Tibial nerve (tissue), 4 donors: Measurements from ENCODE around the gene NFIA. TPM values are rescaled to one million over a fixed set of nuclear protein-coding genes. Genes with fewer than 3 reads are reported as not detected.

Source experiments
- DNase-seq, 2 donors: peaks; one replicate each; pipeline ENCODE4 v3.0.0-alpha.2; 2019; ENCODE audit warnings: low spot score in 2 of 2
- H3K27ac ChIP-seq, 4 donors: fragments of 200-600 bp; sonication (generic) in 3 of 4; one replicate each; pipeline ENCODE4 v1.5.1; 2017 to 2019; ENCODE audit warnings: mild to moderate bottlenecking in 1 of 4
- H3K27me3 ChIP-seq, 2 donors: fragments of 200-600 bp; sonication (generic) in 1 of 2; one replicate each; pipeline versions ENCODE4 v1.5.1 to v1.6.0; 2017 to 2019
- H3K36me3 ChIP-seq, 3 donors: fragments of 200-600 bp; sonication (generic); one replicate each; pipeline ENCODE4 v1.5.1; 2018 to 2019
- H3K4me1 ChIP-seq, 4 donors: fragments of 200-600 bp; sonication (generic) in 3 of 4; one replicate each; pipeline ENCODE4 v1.5.1; 2017 to 2019
- H3K4me3 ChIP-seq, 4 donors: fragments of 200-600 bp; sonication (generic) in 3 of 4; one replicate each; pipeline ENCODE4 v1.5.1; 2017 to 2019; ENCODE audit warnings: mild to moderate bottlenecking in 1 of 4, moderate library complexity in 1 of 4
- H3K9me3 ChIP-seq, 4 donors: fragments of 200-600 bp; sonication (generic) in 3 of 4; one replicate each; pipeline ENCODE4 v1.5.1; 2017 to 2019
- EP300 ChIP-seq, 2 donors: sonication (generic); formaldehyde crosslinking; IDR thresholded peaks; one replicate each; pipeline ENCODE4 v1.6.1; 2017; ENCODE audit warnings: antibody characterized with exemption in 2 of 2, mild to moderate bottlenecking in 1 of 2
- POLR2A ChIP-seq, 2 donors: fragments of 450-650 bp; IDR thresholded peaks; one replicate each; pipeline ENCODE4 v1.6.1; 2017; ENCODE audit warnings: antibody characterized with exemption in 2 of 2, mild to moderate bottlenecking in 2 of 2, moderate library complexity in 2 of 2
- WGBS, 2 donors: methylation state at CpG; one replicate each; pipeline ENCODE4 v1.1.5; 2018; 5-methylcytosine and 5-hydroxymethylcytosine counted together
- total RNA-seq, 4 donors: library from RNA; depleted of rRNA; stranded (reverse); fragments of >200 nt; gene quantifications; one replicate each; pipeline ENCODE4 v1.1.0, GENCODE V29; 2016
- TF ChIP-seq, protein P1 (sequence below), 5 experiments: fragments of 200-600 bp in 3 of 5; fragments of 450-650 bp in 2 of 5; sonication (generic) in 3 of 5; IDR thresholded peaks; one replicate each; pipeline ENCODE4 v1.5.1; 2016 to 2019; ENCODE audit warnings: antibody characterized with exemption in 5 of 5, mild to moderate bottlenecking in 3 of 5, moderate library complexity in 2 of 5

Gene NFIA
- total RNA-seq, 4 donors from 2014 or later: 71.2 to 81.4 (median 75.7) TPM

DNA sequence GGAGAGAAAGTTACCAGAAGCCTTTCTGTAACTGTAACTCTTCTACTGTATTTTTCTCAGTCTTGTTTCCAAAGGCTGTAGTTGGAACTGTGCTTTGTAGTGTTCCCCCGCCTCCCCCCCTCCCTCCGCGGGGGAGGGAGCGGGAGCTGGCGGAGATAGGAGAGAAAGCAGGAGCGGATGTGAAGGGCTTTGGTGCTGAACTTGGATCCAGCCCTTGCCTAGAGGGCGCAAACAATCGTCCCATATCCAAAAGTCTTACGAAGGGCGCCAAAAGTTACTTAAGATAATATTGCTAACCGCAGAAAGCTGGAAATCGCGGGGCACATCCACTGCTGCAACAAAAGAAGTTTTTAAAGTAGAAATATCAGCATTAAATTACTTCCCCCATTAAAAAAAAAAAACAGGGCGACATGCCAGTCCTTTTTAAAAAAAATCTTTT is 2.4 kb upstream of the NFIA start:
- TF ChIP-seq, protein P1, sequence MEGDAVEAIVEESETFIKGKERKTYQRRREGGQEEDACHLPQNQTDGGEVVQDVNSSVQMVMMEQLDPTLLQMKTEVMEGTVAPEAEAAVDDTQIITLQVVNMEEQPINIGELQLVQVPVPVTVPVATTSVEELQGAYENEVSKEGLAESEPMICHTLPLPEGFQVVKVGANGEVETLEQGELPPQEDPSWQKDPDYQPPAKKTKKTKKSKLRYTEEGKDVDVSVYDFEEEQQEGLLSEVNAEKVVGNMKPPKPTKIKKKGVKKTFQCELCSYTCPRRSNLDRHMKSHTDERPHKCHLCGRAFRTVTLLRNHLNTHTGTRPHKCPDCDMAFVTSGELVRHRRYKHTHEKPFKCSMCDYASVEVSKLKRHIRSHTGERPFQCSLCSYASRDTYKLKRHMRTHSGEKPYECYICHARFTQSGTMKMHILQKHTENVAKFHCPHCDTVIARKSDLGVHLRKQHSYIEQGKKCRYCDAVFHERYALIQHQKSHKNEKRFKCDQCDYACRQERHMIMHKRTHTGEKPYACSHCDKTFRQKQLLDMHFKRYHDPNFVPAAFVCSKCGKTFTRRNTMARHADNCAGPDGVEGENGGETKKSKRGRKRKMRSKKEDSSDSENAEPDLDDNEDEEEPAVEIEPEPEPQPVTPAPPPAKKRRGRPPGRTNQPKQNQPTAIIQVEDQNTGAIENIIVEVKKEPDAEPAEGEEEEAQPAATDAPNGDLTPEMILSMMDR (IDR thresholded peaks at IDR 0.05): peak; percentile 3 to 42 (median 20)
- TF ChIP-seq POLR2A (IDR thresholded peaks at IDR 0.05) (no peak), EP300 (IDR thresholded peaks at IDR 0.05) (peak in 1 of 2 donors; percentile 94)
- DNase-seq: peak; percentile 73 to 80
- Histone ChIP-seq H3K9me3 (no peaks in the 10 kb centered on the region), H3K4me3 (peak overlapping the region in 3 of 4 donors; percentile 28 to 95 (median 62)), H3K27ac (peak overlapping the region; percentile 41 to 98 (median 80)), H3K27me3 (no peaks in the 10 kb centered on the region), H3K36me3 (no peaks in the 10 kb centered on the region), H3K4me1 (peaks cover 0 to 50% (median 31%) of the 10 kb centered on the region in 4 donors)
- WGBS, 2 donors: 0 to 1% methylated on average over 14 of the region's 14 CpGs

DNA sequence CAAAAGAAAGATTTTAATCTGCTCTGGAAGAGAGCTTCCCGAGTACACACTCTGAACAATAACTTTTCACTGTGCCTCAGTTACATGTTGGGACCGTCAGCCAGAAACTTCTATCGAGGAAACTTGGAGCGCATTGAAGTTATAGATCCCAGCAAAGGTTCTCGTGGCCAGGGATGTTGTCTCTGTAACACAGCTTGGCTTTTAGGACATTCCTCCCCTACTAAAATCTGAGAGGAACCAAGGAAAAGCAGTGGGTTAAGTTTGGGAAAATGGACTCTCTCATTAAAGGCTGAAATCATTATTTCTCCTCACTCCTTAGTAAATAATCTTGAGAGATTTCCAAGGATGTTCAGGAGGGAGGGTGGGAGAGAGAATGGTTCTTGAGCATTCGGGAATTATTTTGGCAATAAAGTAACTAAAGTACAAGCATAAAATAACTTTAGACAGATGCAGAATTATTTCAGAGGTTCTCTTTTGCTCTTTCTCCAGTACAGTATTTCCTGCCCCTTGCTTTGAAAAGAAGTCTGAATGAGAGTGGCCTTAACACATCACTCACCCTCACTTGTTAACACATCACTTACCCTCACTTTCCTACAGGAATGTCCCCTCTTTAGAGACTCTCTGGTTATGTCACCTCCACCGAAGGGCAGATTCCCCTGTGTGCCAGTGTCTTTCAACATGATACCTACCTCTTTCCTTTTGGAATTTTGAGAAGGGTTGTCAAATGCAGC is 1.8 kb upstream of the NFIA start:
- Histone ChIP-seq H3K27me3 (no peaks in the 10 kb centered on the region), H3K9me3 (no peaks in the 10 kb centered on the region), H3K4me1 (peaks cover 0 to 56% (median 33%) of the 10 kb centered on the region in 4 donors), H3K27ac (peak overlapping the region; percentile 41 to 98 (median 80)), H3K36me3 (no peaks in the 10 kb centered on the region), H3K4me3 (peak overlapping the region in 3 of 4 donors; percentile 28 to 95 (median 62))
- TF ChIP-seq, protein P1 (IDR thresholded peaks at IDR 0.05): no peak
- TF ChIP-seq POLR2A (IDR thresholded peaks at IDR 0.05) (no peak), EP300 (IDR thresholded peaks at IDR 0.05) (no peak)
- 12 to 14% methylated on average over 7 of the region's 7 CpGs for WGBS, 2 donors
- DNase-seq: no peak

DNA sequence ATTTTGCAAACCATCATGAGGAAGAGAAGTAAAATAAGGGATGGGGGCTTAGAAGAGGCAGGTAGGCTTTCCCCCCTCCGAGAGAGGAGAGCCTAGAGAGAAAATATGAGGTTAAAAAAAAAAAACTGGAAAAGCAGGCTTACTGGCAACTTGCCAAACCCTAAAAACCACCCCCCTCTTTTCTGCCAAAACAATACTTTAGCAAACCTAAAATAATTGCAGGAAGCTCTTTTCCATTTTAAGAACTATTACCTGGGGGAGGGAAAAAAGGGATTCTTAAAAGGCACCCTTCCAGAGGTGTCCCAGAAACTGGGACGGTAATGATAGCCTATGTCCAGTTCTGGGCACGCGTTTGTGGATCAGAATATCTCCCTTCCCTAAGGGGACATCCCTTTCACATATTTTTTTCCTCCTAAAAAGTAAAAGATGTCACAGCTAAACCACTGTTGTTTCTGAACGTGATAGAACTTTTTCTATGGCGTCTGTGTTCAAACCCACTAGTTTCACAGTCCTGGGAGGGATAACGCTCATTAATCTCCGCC is 1.1 kb upstream of the NFIA start:
- Histone ChIP-seq H3K9me3 (no peaks in the 10 kb centered on the region), H3K27me3 (no peaks in the 10 kb centered on the region), H3K27ac (peak overlapping the region; percentile 41 to 98 (median 80)), H3K4me3 (peak overlapping the region; percentile 62 to 95 (median 74)), H3K36me3 (no peaks in the 10 kb centered on the region), H3K4me1 (peaks cover 0 to 56% (median 33%) of the 10 kb centered on the region in 4 donors)
- TF ChIP-seq, protein P1 (IDR thresholded peaks at IDR 0.05): no peak
- no peak for TF ChIP-seq EP300 (IDR thresholded peaks at IDR 0.05)
- TF ChIP-seq POLR2A (IDR thresholded peaks at IDR 0.05): no peak
- DNase-seq: no peak
- 3 to 4% methylated on average over 8 of the region's 8 CpGs for WGBS, 2 donors

DNA sequence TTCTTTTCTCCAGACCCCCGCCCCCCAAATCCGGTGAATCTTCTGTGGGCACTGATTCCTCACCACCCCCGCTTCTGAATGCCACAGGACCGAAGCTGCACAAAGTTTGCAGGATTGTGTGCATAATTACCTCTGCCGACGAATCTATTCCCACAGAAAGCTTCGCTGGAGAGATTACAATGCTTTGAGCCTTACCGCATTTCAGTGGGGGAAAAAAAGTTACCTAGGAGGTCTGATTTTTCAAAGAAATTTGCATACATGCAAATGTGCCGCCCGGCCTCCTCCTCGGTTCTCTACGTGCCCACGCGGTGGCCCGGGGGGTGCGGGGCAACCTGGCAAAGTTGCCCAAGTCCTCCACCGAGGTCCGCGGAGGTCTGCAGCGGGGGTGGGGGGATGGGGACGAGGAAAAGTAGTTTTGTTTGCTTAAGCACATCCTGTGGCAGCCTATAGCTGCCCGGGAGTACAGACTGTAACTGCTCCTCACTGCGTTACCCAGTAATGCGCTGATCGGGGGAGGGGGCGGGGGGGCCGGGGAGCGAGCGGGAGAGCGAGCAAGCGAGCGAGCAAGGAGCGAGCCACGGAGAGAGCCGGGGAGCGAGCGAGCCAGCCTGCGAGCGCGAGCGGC is 563 bp upstream of the NFIA start:
- no peaks in the 10 kb centered on the region for H3K27me3 ChIP-seq
- TF ChIP-seq EP300 (IDR thresholded peaks at IDR 0.05) (no peak), POLR2A (IDR thresholded peaks at IDR 0.05) (no peak)
- TF ChIP-seq, protein P1 (IDR thresholded peaks at IDR 0.05): no peak
- peak overlapping the region; percentile 41 to 98 (median 80) for H3K27ac ChIP-seq
- WGBS, 2 donors: 3% methylated on average over 32 to 41 of the region's 41 CpGs
- no peaks in the 10 kb centered on the region for H3K36me3 ChIP-seq
- no peaks in the 10 kb centered on the region for H3K9me3 ChIP-seq
- H3K4me3 ChIP-seq: peak overlapping the region; percentile 62 to 95 (median 74)
- no peak for DNase-seq
- H3K4me1 ChIP-seq: peaks cover 0 to 57% (median 33%) of the 10 kb centered on the region in 4 donors
